CD4-positive, alpha-beta T cell treated with Interleukin-2 at 100 ng/mL for 4 hours (primary cell): Measurements from ENCODE around the gene CREB5.

Experiments used
- DNase-seq: peaks from one replicate; pipeline ENCODE4 v3.0.0-alpha.2; 2020; ENCODE audit warnings: low spot score

Gene CREB5

DNA sequence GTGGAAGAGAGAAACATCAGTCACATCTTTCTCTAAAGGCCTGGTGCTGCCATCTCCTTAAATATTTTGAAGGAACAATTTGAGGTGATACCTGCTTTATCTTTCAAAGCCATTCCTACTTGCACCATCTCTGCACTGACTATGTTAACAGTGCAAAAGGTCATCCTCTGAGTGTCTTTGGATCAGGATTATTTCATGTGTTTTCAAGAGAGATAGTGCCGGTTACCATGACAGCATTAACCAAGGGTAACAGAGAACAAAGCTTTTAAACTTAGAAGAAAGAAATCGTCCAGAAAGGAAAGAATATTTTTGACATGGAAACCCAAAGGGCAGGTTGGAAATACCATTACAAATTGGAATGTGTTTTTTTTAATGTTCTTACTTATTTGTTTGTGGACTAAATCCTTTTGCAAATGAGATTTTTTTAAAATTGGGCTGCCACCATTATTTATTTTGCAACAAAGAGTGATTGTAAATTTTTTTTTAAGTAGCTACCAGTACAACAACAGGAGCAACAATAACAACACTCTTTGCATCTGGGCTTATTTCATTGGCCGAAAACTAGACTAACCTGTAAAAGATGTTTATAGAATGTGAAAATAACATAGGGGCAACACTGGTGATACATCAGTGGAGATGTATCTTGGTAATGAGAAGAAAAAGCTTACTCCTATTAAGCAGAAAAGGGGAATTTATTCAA, 234.2 kb downstream of the CREB5 start:
- no peak for DNase-seq

- no peak for DNase-seq
These were observed 234.7 kb downstream of the CREB5 start for GRCh38 chr7:28647076-28647421.

- DNase-seq = no peak
These were observed 236.9 kb downstream of the CREB5 start for GRCh38 chr7:28649189-28649588.

GRCh38 chr7:28649811-28650210, 237.5 kb downstream of the CREB5 start:
- DNase-seq = no peak

GRCh38 chr7:28654110-28654509, 241.8 kb downstream of the CREB5 start:
- no peak for DNase-seq

- no peak for DNase-seq
These were observed 244.2 kb downstream of the CREB5 start for GRCh38 chr7:28656529-28656928.

- DNase-seq = no peak
These were observed 246.1 kb downstream of the CREB5 start for GRCh38 chr7:28658381-28658780.

- no peak for DNase-seq
These were observed 247.8 kb downstream of the CREB5 start for GRCh38 chr7:28660132-28660531.

DNA sequence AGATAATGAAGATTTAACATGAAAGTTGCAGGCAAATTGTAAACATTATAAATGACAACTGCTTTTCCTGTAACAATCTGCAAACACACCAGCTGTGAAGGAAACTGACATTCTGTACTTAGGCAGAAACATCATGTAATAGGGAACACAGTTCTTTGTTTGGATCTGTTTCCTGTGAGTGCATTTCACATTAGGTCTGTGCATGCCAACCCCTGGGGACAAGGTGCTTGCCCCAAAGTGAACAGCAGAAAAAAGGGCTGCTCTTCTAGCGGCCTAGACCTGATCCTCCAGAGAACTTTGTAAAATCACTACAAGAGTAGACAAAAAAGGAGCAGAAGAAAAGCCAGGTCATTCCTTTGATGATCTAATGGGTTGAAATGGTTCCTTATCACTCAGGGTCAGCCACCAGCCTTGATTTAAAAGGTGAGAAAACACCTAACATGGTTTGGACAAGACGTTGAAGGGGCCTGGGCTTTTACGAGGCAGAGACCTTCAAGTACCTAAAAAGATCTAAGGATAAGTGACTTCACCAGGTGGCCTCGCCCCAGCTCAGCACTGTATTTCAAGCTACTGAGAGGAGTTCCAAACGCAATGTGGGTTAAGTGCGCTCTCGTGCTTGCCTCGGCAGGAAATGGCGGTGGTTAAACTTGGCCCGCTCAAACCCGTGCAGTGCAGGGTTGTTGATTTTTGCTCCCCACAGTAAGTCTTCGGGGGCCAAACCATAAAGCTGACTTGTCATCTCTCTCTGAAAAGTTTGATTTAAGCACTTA, 249.7 kb downstream of the CREB5 start:
- DNase-seq = no peak

- DNase-seq = no peak
These were observed 253.8 kb downstream of the CREB5 start for GRCh38 chr7:28666154-28666553.

GRCh38 chr7:28668085-28668484, 255.8 kb downstream of the CREB5 start:
- DNase-seq = no peak

DNA sequence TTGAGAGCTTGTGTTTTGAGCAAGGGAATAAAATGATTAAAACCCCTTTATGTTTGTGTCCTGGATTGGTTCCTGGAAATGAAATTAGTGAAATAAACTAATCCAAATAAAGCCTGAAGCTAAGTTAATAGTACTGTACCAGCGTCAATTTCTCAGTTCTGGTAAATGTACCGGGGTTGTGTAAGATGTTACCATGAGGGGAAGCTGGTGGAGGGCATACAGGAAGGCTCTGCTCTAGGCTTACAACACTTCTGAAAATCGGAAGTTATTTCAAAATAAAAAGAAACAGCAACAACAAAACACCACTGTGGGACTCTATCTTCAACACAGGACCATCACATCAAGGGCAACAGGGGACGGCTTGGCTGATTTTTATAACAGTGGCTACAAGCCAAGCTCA, 257.0 kb downstream of the CREB5 start:
- DNase-seq = no peak

DNA sequence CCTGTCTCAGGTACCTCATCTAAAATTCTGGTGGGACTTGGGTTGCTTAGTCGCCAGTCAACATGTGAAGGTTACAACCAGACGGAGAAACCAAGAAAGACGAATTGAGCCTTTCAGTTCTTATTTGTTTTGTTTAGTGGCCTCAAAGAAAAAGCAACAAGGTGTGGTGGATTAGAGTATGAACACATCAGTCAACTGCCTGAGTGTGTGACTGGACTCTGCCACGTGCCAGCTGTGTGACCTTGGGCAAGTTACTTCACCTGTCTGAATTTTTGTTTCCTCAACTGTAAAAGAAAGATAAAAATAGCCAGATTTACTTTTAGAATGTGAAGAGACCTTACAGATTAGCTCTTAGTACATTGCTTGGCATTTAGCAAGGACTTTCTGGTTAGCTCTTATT, 259.2 kb downstream of the CREB5 start:
- DNase-seq = no peak

DNA sequence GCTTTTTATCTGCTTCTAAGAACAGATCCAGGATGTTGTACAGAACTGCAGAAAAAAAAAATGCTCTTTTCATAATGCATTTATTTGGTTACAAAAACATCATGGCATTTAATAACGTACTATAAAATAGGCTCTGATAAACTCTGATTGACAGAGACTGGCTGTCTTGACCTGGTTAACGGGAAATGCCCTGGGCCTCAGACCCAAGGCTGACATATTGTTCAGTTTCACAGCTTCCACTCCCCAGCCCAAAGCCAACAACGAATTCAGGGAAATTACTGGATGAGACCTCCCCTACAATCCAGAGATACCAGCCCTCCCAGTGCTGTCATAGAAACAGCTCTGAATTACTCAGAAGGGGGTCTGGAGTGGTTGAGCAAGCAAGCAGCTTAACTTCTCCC, 260.1 kb downstream of the CREB5 start:
- no peak for DNase-seq

DNA sequence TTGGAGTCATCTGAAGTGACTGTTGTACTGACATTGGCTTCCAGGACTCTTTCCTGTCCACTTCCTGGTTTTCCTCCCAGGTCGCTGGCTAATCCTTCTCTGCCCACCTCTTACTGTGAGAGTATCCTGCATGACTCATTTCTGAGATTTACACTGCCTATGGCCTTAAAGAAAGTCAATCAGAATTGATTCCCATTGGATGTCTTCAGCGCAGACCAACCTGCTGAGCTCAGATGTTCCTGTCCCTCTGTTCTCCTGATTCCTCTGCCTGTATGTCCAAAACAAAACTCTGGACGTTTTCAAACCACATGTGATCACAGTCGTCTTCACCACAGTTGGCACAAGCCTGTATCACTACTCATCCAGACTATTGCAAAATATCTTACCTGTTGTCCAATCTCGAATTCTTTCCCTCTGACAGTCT, 262.1 kb downstream of the CREB5 start:
- DNase-seq = no peak

GRCh38 chr7:28675429-28675828, 263.1 kb downstream of the CREB5 start:
- no peak for DNase-seq

DNA sequence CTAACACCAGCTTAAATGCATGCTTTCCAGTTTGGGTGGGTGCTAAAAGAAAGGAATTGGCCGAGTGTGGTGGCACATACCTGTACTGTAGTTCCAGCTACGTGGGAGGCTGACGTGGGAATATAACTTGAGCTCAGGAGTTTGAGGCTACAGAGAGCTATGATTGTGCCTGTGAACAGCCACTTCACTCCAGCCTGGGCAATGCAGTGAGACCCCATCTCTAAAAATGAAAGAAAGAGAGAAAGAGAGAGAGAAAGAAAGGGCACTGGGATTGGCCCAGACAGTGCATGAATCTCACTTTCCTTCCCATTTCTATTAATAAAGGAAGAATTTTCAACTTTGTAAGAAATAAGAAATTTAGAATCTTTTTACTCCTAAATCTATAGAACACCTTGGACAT, 265.4 kb downstream of the CREB5 start:
- DNase-seq = no peak

- DNase-seq = no peak
These were observed 266.2 kb downstream of the CREB5 start for GRCh38 chr7:28678431-28678965.

GRCh38 chr7:28681693-28682310, 269.5 kb downstream of the CREB5 start:
- no peak for DNase-seq

DNA sequence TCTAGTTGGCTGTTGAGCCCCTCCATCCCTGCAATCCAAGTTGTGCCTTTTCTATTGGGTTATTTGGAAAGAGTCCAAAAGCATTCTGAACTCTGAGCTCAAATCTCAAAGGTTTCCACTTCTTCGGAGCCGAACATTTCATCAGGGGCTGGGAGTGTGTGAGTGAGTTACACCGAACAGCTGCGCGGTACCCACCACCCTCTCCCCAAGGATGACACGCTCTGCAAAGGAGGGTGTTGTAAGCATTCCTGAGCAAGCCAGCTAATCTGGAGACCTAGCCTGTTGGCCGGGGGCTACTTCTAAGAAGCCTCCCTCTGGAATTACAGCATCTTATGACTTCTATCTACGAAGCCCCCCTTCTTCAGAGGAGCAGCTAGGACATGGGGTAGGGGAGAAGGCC, 270.5 kb downstream of the CREB5 start:
- no peak for DNase-seq

GRCh38 chr7:28684650-28685241, 272.4 kb downstream of the CREB5 start:
- DNase-seq = no peak

DNA sequence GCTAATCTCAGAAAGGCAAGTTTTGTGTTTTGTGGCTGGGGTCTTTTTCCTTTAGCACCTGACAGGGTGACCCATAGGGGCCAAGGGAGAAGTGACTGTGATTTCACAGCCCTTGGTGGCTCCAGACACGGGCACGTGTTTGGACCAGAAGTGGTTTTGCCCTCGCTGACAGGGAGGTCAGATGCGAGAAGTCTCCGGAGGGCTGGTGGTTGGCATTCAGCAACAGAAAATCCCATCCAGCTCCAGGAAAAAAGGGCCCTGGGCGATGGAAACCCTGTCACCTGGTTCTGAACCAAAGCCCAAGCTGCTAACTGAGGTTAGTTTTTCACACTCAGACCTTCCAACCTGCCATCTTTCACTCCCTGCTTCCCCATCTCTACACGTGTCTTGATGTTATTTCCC, 272.9 kb downstream of the CREB5 start:
- no peak for DNase-seq
